ENCODE measurements around the gene RAB4A. TPM values are rescaled to one million over a fixed set of nuclear protein-coding genes. Genes with fewer than 3 reads are reported as not detected.

Gene RAB4A
- total and polyA plus RNA-seq, 2 of the 8 experiments (the other 6 are each of a cell fraction or from before 2014, with no cell fraction given) = 13.3 to 68.8 TPM

- no peak overlapping the region for H4K91ac ChIP-seq (replicated peaks; ENCODE audit: insufficient read length, low read length)
- H3K23ac ChIP-seq (ENCODE audit: insufficient read length) = no peak overlapping the region
- no peak overlapping the region for H3K14ac ChIP-seq (ENCODE audit: insufficient read length)
- no peak overlapping the region for H2AFZ ChIP-seq (ENCODE audit: low read length)
- ChIA-PET POLR2A (ENCODE audit: partially characterized antibody) (no interaction called here), CTCF (ENCODE audit: partially characterized antibody) (interaction anchor here (2.2 kb wide), 1 partner anchor 13 kb away, joined by 9 read pairs; no protein-coding TSS in a partner anchor)
- H2BK120ac ChIP-seq (replicated peaks; ENCODE audit: low read depth, low read length) = no peak overlapping the region
- H2BK12ac ChIP-seq (ENCODE audit: low read depth, low read length) = no peak overlapping the region
- H4K8ac ChIP-seq (ENCODE audit: extremely low read depth, insufficient read depth, low read length) = no peak overlapping the region; the same call in 1 of the 2 replicates
- FAIRE-seq (no peak), DNase-seq (ENCODE audit: low read depth in 1 of 2, low spot score in 2 of 2) (no peak)
- no peak overlapping the region for H4K5ac ChIP-seq (ENCODE audit: insufficient read length, low read depth, low read length)
- H3K27ac ChIP-seq (ENCODE audit: low read depth, low read length) = no peak overlapping the region
- peaks cover 0 to 5% (median 1%) of the 10 kb centered on the region in 4 experiments; a peak in 1 of 7 replicates for H3K4me1 ChIP-seq (replicated peaks in 1 of 4; ENCODE audit: control insufficient read depth in 3 of 4, insufficient read depth in 4 of 4, low read length in 3 of 4)
- H2BK5ac ChIP-seq (ENCODE audit: low read depth, low read length) = no peak overlapping the region
- no peaks in the 10 kb centered on the region for H3K79me1 ChIP-seq (ENCODE audit: low read depth, low read length)
- H3K56ac ChIP-seq (replicated peaks; ENCODE audit: insufficient read length, low read depth, low read length) = no peak overlapping the region
- no peaks in the 10 kb centered on the region for H3K27me3 ChIP-seq (replicated peaks in 1 of 4; ENCODE audit: control insufficient read depth in 3 of 4, extremely low read depth in 1 of 4, insufficient read depth in 3 of 4, low read length in 3 of 4)
- H3K36me3 ChIP-seq (ENCODE audit: control insufficient read depth in 2 of 4, insufficient read depth in 4 of 4, low read length in 3 of 4) = no peaks in the 10 kb centered on the region
- peak overlapping the region; percentile 38 for H3K4ac ChIP-seq (replicated peaks; ENCODE audit: insufficient read length, low read depth, low read length)
- WGBS, 2 experiments (ENCODE audit: extremely low coverage in 1 of 2, insufficient coverage in 1 of 2, insufficient read length in 1 of 2, insufficient replicate concordance in 2 of 2, low coverage in 1 of 2, low lambda C conversion rate in 2 of 2, missing lambda C conversion rate in 1 of 2) = 92% methylated on average over 3 of the region's 3 CpGs; no CpG with 5 or more reads in 1 of the 2 experiments
- H2AK5ac ChIP-seq (ENCODE audit: low read depth, low read length) = no peak overlapping the region
- H3K23me2 ChIP-seq (ENCODE audit: low read depth, low read length) = no peaks in the 10 kb centered on the region
- H2BK20ac ChIP-seq (ENCODE audit: low read length) = no peak overlapping the region
- no peak overlapping the region for H3K9ac ChIP-seq (replicated peaks in 1 of 4; ENCODE audit: extremely low read depth in 1 of 4, low read depth in 3 of 4, low read length in 3 of 4)
- 0 out of 4 replicates have a peak, but pooled peaks cover 0 to 3% of the 10 kb centered on the region in 2 experiments for H3K9me3 ChIP-seq (ENCODE audit: insufficient read depth in 2 of 2, low read depth in 1 of 2, low read length in 1 of 2)
- H3K4me2 ChIP-seq (ENCODE audit: insufficient read depth in 1 of 2, low read depth in 2 of 2, low read length in 2 of 2) = no peak overlapping the region
- no peak overlapping the region for H3K18ac ChIP-seq (ENCODE audit: extremely low read depth, low read length)
- no peaks in the 10 kb centered on the region for H3K79me2 ChIP-seq (ENCODE audit: control insufficient read depth in 1 of 2, insufficient read depth in 2 of 2, low read length in 2 of 2)
- H4K20me1 ChIP-seq (replicated peaks in 1 of 2; ENCODE audit: control insufficient read depth in 1 of 2, insufficient read depth in 2 of 2, low read length in 2 of 2) = no peaks in the 10 kb centered on the region
- H3K4me3 ChIP-seq (ENCODE audit: extremely low read depth in 1 of 4, insufficient read depth in 2 of 4, low read depth in 3 of 4, low read length in 4 of 4) = no peak overlapping the region
- H2BK15ac ChIP-seq (ENCODE audit: low read length) = no peak overlapping the region
- TF ChIP-seq GABPA (IDR thresholded peaks at IDR 0.05; ENCODE audit: borderline replicate concordance, insufficient read depth, low read length) (no peak), SIRT6 (IDR thresholded peaks at IDR 0.05; ENCODE audit: low read length) (no peak), ASH2L (IDR thresholded peaks at IDR 0.05; ENCODE audit: low read length) (no peak), EP300 (IDR thresholded peaks at IDR 0.05; ENCODE audit: borderline replicate concordance in 1 of 2, low read depth in 2 of 2, low read length in 2 of 2) (no peak), TAF1 (IDR thresholded peaks at IDR 0.05; ENCODE audit: low read depth, low read length) (no peak), SAP30 (IDR thresholded peaks at IDR 0.05; ENCODE audit: insufficient read depth, insufficient replicate concordance, low read length) (no peak), MAX (IDR thresholded peaks at IDR 0.05) (no peak), HDAC6 (IDR thresholded peaks at IDR 0.05; ENCODE audit: low read depth, low read length) (no peak), ATF3 (IDR thresholded peaks at IDR 0.05; ENCODE audit: insufficient read depth, low read depth, low read length) (no peak), FOSL1 (IDR thresholded peaks at IDR 0.05; ENCODE audit: insufficient read depth, low read depth, low read length) (no peak), EGR1 (IDR thresholded peaks at IDR 0.05; ENCODE audit: borderline replicate concordance, low read depth, low read length) (no peak), SIN3A (conservative IDR thresholded peaks at IDR 0.05 in 1 of 2, IDR thresholded peaks at IDR 0.05 in 1 of 2; ENCODE audit: low read depth in 1 of 2, low read length in 2 of 2) (no peak), EZH2 (IDR thresholded peaks at IDR 0.05; ENCODE audit: low read depth, low read length, severe bottlenecking) (no peak)
These were observed 30.4 kb upstream of the RAB4A start for GRCh38 chr1:229240532-229240931.
